ENCODE results near the gene MIA. TPM values are rescaled to one million over a fixed set of nuclear protein-coding genes. Genes with fewer than 3 reads are reported as not detected.

MIA gene
- total and polyA plus RNA-seq, 9 of the 15 experiments (the other 6 are each of a cell fraction or from before 2014, with no cell fraction given) = 0.21 TPM; not detected in 8

DNA sequence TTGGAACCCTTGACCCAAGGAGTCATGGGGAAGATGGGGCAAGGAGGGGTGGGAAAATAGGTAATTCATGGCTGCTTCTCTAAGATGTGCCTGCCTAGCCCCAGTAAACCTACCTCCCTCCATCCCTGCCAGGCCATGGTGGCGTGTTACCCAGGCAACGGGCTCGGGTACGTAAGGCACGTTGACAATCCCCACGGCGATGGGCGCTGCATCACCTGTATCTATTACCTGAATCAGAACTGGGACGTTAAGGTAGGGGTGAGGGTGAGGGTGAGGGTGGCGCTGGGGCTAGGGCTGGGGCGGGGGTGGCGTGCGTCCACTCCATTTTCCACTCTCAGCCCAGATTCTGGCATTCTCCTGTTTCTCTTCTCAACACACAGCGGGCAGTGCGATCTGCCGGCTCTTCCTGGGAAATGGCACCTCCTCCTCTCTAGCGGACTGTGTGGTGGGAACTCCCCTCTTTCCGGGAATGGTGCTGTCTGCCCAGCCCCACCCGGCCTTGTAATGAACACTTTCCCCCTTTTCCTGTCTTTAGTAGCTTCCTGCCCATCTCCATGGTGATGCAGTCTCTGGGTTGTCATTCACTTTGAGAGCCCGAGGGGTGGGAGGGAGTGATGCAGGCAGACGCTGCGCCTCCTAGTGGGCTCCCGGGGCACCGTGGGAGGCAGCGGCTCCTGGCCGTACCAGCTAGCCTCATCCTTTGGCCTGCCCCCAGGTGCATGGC, 31.3 kb downstream of the MIA start (continued):
- TF ChIP-seq MAX (CRISPR knock-in tag; IDR thresholded peaks at IDR 0.05) (no peak; the same call in 1 of the 2 replicates), DEAF1 (CRISPR knock-in tag; IDR thresholded peaks at IDR 0.05) (0 out of 2 replicates have a peak, but pooled peaks have one; percentile 12), TARDBP (IDR thresholded peaks at IDR 0.05) (no peak), ETV1 (tag; conservative IDR thresholded peaks at IDR 0.05; ENCODE audit: low read depth) (0 out of 2 replicates have a peak, but pooled peaks have one; percentile 31), CBX1 (IDR thresholded peaks at IDR 0.05; ENCODE audit: low read depth) (0 out of 2 replicates have a peak, but pooled peaks have one; percentile 37), MTA3 (IDR thresholded peaks at IDR 0.05; ENCODE audit: borderline replicate concordance) (peak; percentile 33; the same call in 1 of the 2 replicates), NRF1 (conservative IDR thresholded peaks at IDR 0.05 in 1 of 2, IDR thresholded peaks at IDR 0.05 in 1 of 2) (peak in 1 of 2 experiments; percentile 41; a peak in 1 of 4 replicates), POLR2AphosphoS5 (IDR thresholded peaks at IDR 0.05; ENCODE audit: control insufficient read depth, insufficient read depth, low read depth, low read length) (peak; percentile 32; the same call in 1 of the 2 replicates), HDGF (IDR thresholded peaks at IDR 0.05) (no peak), ZNF197 (CRISPR knock-in tag; IDR thresholded peaks at IDR 0.05; ENCODE audit: low read depth) (no peak), TRIM24 (IDR thresholded peaks at IDR 0.05) (no peak), CREM (IDR thresholded peaks at IDR 0.05; ENCODE audit: low read depth) (peak; percentile 79), ZNF511 (CRISPR knock-in tag; IDR thresholded peaks at IDR 0.05) (no peak), THAP12 (CRISPR knock-in tag; IDR thresholded peaks at IDR 0.05) (no peak), MYBL2 (IDR thresholded peaks at IDR 0.05; ENCODE audit: low read depth) (no peak), MYBL2 (CRISPR knock-in tag; IDR thresholded peaks at IDR 0.05; ENCODE audit: borderline replicate concordance) (no peak), LCOR (CRISPR knock-in tag; IDR thresholded peaks at IDR 0.05) (no peak)
- TF ChIP-seq, protein P1, sequence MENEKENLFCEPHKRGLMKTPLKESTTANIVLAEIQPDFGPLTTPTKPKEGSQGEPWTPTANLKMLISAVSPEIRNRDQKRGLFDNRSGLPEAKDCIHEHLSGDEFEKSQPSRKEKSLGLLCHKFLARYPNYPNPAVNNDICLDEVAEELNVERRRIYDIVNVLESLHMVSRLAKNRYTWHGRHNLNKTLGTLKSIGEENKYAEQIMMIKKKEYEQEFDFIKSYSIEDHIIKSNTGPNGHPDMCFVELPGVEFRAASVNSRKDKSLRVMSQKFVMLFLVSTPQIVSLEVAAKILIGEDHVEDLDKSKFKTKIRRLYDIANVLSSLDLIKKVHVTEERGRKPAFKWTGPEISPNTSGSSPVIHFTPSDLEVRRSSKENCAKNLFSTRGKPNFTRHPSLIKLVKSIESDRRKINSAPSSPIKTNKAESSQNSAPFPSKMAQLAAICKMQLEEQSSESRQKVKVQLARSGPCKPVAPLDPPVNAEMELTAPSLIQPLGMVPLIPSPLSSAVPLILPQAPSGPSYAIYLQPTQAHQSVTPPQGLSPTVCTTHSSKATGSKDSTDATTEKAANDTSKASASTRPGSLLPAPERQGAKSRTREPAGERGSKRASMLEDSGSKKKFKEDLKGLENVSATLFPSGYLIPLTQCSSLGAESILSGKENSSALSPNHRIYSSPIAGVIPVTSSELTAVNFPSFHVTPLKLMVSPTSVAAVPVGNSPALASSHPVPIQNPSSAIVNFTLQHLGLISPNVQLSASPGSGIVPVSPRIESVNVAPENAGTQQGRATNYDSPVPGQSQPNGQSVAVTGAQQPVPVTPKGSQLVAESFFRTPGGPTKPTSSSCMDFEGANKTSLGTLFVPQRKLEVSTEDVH (IDR thresholded peaks at IDR 0.05; ENCODE audit: low read depth, partially characterized antibody) = peak; percentile 25

All from K562 (cell line).